Loucy (cell line): ENCODE measurements around the gene OR52W1.

Source experiments
- H2AFZ ChIP-seq: fragments of 200-600 bp; sonication (generic); 2 replicates; pipeline ENCODE4 v1.6.0; 2016; ENCODE audit warnings: antibody characterized with exemption, mild to moderate bottlenecking, low read length, moderate library complexity
- H3F3A ChIP-seq: fragments of 200-600 bp; 2 replicates; pipeline ENCODE4 v1.6.0; 2016; ENCODE audit warnings: antibody characterized with exemption, low read depth, mild to moderate bottlenecking
- H3K27me3 ChIP-seq: fragments of 200-600 bp; sonication (generic); 2 replicates; pipeline ENCODE4 v1.6.1; 2014; ENCODE audit warnings: low read length, mild to moderate bottlenecking; ENCODE audit not compliant: insufficient read depth, poor library complexity, severe bottlenecking
- H3K36me3 ChIP-seq: fragments of 200-600 bp; sonication (generic); 2 replicates; pipeline ENCODE4 v1.6.1; 2016; ENCODE audit warnings: low read length; ENCODE audit not compliant: insufficient read depth
- H3K4me1 ChIP-seq: fragments of 200-600 bp; sonication (generic); 2 replicates; pipeline ENCODE4 v1.5.1; 2014; ENCODE audit warnings: low read length, mild to moderate bottlenecking; ENCODE audit not compliant: insufficient read depth, poor library complexity, severe bottlenecking
- H3K4me2 ChIP-seq: fragments of 200-600 bp; sonication (generic); 2 replicates; pipeline ENCODE4 v1.6.0; 2014; ENCODE audit warnings: antibody characterized with exemption, low read length, low read depth, mild to moderate bottlenecking; ENCODE audit not compliant: poor library complexity, severe bottlenecking
- H3K4me3 ChIP-seq: fragments of 200-600 bp; sonication (generic); 2 replicates; pipeline ENCODE4 v1.5.1; 2014; ENCODE audit warnings: low read length, mild to moderate bottlenecking, mixed read lengths; ENCODE audit not compliant: poor library complexity, severe bottlenecking
- H3K79me2 ChIP-seq: fragments of 200-600 bp; sonication (generic); 2 replicates; pipeline ENCODE4 v1.6.1; 2014; ENCODE audit warnings: low read length; ENCODE audit not compliant: insufficient read depth
- H3K9ac ChIP-seq: fragments of 200-600 bp; sonication (generic); 2 replicates; pipeline ENCODE4 v1.6.0; 2014; ENCODE audit warnings: mild to moderate bottlenecking, low read depth, low read length, moderate library complexity; ENCODE audit not compliant: poor library complexity, severe bottlenecking
- H3K9me2 ChIP-seq: fragments of 200-600 bp; sonication (generic); replicated peaks from 2 replicates; pipeline ENCODE4 v1.6.1; 2016; ENCODE audit warnings: low read depth, low read length, mixed read lengths
- H3K9me3 ChIP-seq: fragments of 200-600 bp; sonication (generic); 2 replicates; pipeline ENCODE4 v1.6.1; 2014; ENCODE audit warnings: mild to moderate bottlenecking, antibody characterized with exemption, low read length, low read depth; ENCODE audit not compliant: insufficient read depth
- H4K20me1 ChIP-seq: fragments of 200-600 bp; sonication (generic); 2 replicates; pipeline ENCODE4 v1.6.0; 2014; ENCODE audit warnings: antibody characterized with exemption, low read length, mild to moderate bottlenecking; ENCODE audit not compliant: insufficient read depth, poor library complexity, severe bottlenecking
- CTCF ChIP-seq: fragments of 200-600 bp; sonication (generic); conservative IDR thresholded peaks from 2 replicates; pipeline ENCODE4 v1.5.1; 2014; ENCODE audit warnings: mild to moderate bottlenecking, antibody characterized with exemption, low read length
- EZH2phosphoT487 ChIP-seq: fragments of 200-600 bp; IDR thresholded peaks from 2 replicates; pipeline ENCODE4 v1.6.1; 2018; ENCODE audit warnings: antibody characterized with exemption, mild to moderate bottlenecking, moderate library complexity, borderline replicate concordance

OR52W1 gene

GRCh38 chr11:6210274-6210955 lies 11.4 kb downstream of the OR52W1 start:
- no peak overlapping the region for H3K9ac ChIP-seq

GRCh38 chr11:6214530-6214929 lies 15.5 kb downstream of the OR52W1 start:
- no peak for TF ChIP-seq EZH2phosphoT487
- no peak overlapping the region for H3K9ac ChIP-seq
- no peaks in the 10 kb centered on the region for H3F3A ChIP-seq
- H2AFZ ChIP-seq = no peak overlapping the region
- no peaks in the 10 kb centered on the region for H3K4me1 ChIP-seq
- H3K79me2 ChIP-seq = no peaks in the 10 kb centered on the region
- H3K27me3 ChIP-seq = no peaks in the 10 kb centered on the region
- no peaks in the 10 kb centered on the region for H4K20me1 ChIP-seq
- no peaks in the 10 kb centered on the region for H3K9me2 ChIP-seq
- H3K4me3 ChIP-seq = no peak overlapping the region
- no peaks in the 10 kb centered on the region for H3K9me3 ChIP-seq
- peaks cover 74% of the 10 kb centered on the region; the same call in 1 of the 2 replicates for H3K36me3 ChIP-seq
- no peak overlapping the region for H3K4me2 ChIP-seq

More at GRCh38 chr11:6210274-6210955, 11.4 kb downstream of the OR52W1 start:
- Histone ChIP-seq H3K4me3 (no peak overlapping the region), H3K9me3 (no peaks in the 10 kb centered on the region), H3F3A (no peaks in the 10 kb centered on the region), H4K20me1 (no peaks in the 10 kb centered on the region), H3K4me1 (no peaks in the 10 kb centered on the region), H2AFZ (no peak overlapping the region), H3K79me2 (no peaks in the 10 kb centered on the region), H3K4me2 (no peak overlapping the region), H3K9me2 (no peaks in the 10 kb centered on the region), H3K36me3 (peaks cover 33% of the 10 kb centered on the region; the same call in 1 of the 2 replicates), H3K27me3 (no peaks in the 10 kb centered on the region)
- TF ChIP-seq CTCF (no peak), EZH2phosphoT487 (no peak)

- H3K4me2 ChIP-seq = no peak overlapping the region
- H3K4me1 ChIP-seq = no peaks in the 10 kb centered on the region
- no peaks in the 10 kb centered on the region for H3F3A ChIP-seq
- no peak overlapping the region for H3K9ac ChIP-seq
- no peaks in the 10 kb centered on the region for H3K9me3 ChIP-seq
- H3K4me3 ChIP-seq = no peak overlapping the region
- H3K9me2 ChIP-seq = no peaks in the 10 kb centered on the region
- H3K79me2 ChIP-seq = no peaks in the 10 kb centered on the region
- H4K20me1 ChIP-seq = no peaks in the 10 kb centered on the region
- H3K36me3 ChIP-seq = peaks cover 84% of the 10 kb centered on the region
- H2AFZ ChIP-seq = no peak overlapping the region
- no peaks in the 10 kb centered on the region for H3K27me3 ChIP-seq
- no peak for TF ChIP-seq EZH2phosphoT487
- no peak for TF ChIP-seq CTCF
Measured at GRCh38 chr11:6216501-6216900, 17.5 kb downstream of the OR52W1 start.

- Histone ChIP-seq H3K79me2 (no peaks in the 10 kb centered on the region), H3K9me2 (no peaks in the 10 kb centered on the region), H3K9ac (no peak overlapping the region), H3K4me1 (no peaks in the 10 kb centered on the region), H2AFZ (no peak overlapping the region), H3F3A (no peaks in the 10 kb centered on the region), H3K9me3 (no peaks in the 10 kb centered on the region), H3K4me2 (no peak overlapping the region), H3K36me3 (peaks cover 90% of the 10 kb centered on the region), H4K20me1 (no peaks in the 10 kb centered on the region), H3K4me3 (no peak overlapping the region), H3K27me3 (no peaks in the 10 kb centered on the region)
- no peak for TF ChIP-seq EZH2phosphoT487
- no peak for TF ChIP-seq CTCF
Measured at GRCh38 chr11:6217722-6218121, 18.7 kb downstream of the OR52W1 start.
